ENCODE results near the gene TMEFF2.

- TF ChIP-seq, protein P1, sequence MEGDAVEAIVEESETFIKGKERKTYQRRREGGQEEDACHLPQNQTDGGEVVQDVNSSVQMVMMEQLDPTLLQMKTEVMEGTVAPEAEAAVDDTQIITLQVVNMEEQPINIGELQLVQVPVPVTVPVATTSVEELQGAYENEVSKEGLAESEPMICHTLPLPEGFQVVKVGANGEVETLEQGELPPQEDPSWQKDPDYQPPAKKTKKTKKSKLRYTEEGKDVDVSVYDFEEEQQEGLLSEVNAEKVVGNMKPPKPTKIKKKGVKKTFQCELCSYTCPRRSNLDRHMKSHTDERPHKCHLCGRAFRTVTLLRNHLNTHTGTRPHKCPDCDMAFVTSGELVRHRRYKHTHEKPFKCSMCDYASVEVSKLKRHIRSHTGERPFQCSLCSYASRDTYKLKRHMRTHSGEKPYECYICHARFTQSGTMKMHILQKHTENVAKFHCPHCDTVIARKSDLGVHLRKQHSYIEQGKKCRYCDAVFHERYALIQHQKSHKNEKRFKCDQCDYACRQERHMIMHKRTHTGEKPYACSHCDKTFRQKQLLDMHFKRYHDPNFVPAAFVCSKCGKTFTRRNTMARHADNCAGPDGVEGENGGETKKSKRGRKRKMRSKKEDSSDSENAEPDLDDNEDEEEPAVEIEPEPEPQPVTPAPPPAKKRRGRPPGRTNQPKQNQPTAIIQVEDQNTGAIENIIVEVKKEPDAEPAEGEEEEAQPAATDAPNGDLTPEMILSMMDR (IDR thresholded peaks at IDR 0.05) = no peak
- TF ChIP-seq POLR2A (IDR thresholded peaks at IDR 0.05) = no peak
Measured at GRCh38 chr2:192023006-192023405, 171.7 kb downstream of the TMEFF2 start.
